ENCODE measurements around the gene NCK1. TPM values are rescaled to one million over a fixed set of nuclear protein-coding genes. Genes with fewer than 3 reads are reported as not detected.

Gene NCK1
- total and polyA plus RNA-seq, 7 donors: 16.2 to 33.4 (median 25.4) TPM

GRCh38 chr3:136913168-136913567, 51.2 kb downstream of the NCK1 start:
- no peak overlapping the region for H3K27ac ChIP-seq
- DNase-seq (no peak), ATAC-seq (no peak)
- peaks cover 43% of the 10 kb centered on the region for H3K4me1 ChIP-seq
- intact Hi-C loops (cut with DNase I): no loop called here
- H3K4me3 ChIP-seq: no peak overlapping the region
- no peaks in the 10 kb centered on the region for H3K27me3 ChIP-seq (ENCODE audit: insufficient read depth in 3 of 3, low read length in 2 of 3)
- H3K9me3 ChIP-seq: peaks cover 8% of the 10 kb centered on the region
- H3K36me3 ChIP-seq (ENCODE audit: insufficient read depth in 1 of 2, low read depth in 1 of 2): peaks cover 0 to 3% of the 10 kb centered on the region in 2 donors
- 96 to 100% (median 100%) methylated on average over 1 of the region's 1 CpG for WGBS, 3 donors
- TF ChIP-seq, protein P1, sequence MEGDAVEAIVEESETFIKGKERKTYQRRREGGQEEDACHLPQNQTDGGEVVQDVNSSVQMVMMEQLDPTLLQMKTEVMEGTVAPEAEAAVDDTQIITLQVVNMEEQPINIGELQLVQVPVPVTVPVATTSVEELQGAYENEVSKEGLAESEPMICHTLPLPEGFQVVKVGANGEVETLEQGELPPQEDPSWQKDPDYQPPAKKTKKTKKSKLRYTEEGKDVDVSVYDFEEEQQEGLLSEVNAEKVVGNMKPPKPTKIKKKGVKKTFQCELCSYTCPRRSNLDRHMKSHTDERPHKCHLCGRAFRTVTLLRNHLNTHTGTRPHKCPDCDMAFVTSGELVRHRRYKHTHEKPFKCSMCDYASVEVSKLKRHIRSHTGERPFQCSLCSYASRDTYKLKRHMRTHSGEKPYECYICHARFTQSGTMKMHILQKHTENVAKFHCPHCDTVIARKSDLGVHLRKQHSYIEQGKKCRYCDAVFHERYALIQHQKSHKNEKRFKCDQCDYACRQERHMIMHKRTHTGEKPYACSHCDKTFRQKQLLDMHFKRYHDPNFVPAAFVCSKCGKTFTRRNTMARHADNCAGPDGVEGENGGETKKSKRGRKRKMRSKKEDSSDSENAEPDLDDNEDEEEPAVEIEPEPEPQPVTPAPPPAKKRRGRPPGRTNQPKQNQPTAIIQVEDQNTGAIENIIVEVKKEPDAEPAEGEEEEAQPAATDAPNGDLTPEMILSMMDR (IDR thresholded peaks at IDR 0.05): no peak

DNA sequence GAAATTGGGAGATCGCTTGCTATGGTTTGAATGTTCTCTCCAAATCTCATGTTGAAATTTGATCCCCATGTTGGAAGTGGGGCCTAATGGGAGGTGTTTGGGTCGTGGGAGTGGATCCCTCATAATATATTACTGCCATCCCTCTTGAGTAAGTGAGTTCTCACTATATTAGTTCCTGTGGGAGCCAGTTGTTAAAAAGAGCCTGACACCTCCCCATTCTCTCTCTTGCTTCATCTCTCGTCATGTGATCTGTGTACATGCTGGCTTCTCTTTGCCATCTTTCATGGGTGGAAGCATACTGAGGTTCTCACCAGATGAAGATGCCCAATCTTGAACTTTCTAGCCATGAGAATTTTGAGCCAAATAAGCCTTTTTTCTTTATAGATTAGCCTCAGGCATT, 52.7 kb downstream of the NCK1 start:
- H3K9me3 ChIP-seq: peaks cover 8% of the 10 kb centered on the region
- H3K27me3 ChIP-seq (ENCODE audit: insufficient read depth in 3 of 3, low read length in 2 of 3): no peaks in the 10 kb centered on the region
- H3K4me1 ChIP-seq: peaks cover 43% of the 10 kb centered on the region
- no peak overlapping the region for H3K27ac ChIP-seq
- no peak overlapping the region for H3K4me3 ChIP-seq
- no peak for DNase-seq
- 72 to 86% (median 75%) methylated on average over 3 of the region's 3 CpGs for WGBS, 3 donors
- peaks cover 0 to 3% of the 10 kb centered on the region in 2 donors for H3K36me3 ChIP-seq (ENCODE audit: insufficient read depth in 1 of 2, low read depth in 1 of 2)
- TF ChIP-seq, protein P1 (IDR thresholded peaks at IDR 0.05): no peak
- peak in 1 of 4 donors; percentile 35 for ATAC-seq
- intact Hi-C loops (cut with DNase I): no loop called here

GRCh38 chr3:136916223-136916622, 54.2 kb downstream of the NCK1 start:
- DNase-seq: no peak
- TF ChIP-seq, protein P1 (IDR thresholded peaks at IDR 0.05): no peak

GRCh38 chr3:136919799-136920580, 58.0 kb downstream of the NCK1 start:
- H3K4me1 ChIP-seq: peaks cover 27% of the 10 kb centered on the region
- ATAC-seq (no peak), DNase-seq (no peak)
- no peak overlapping the region for H3K4me3 ChIP-seq
- H3K36me3 ChIP-seq (ENCODE audit: insufficient read depth in 1 of 2, low read depth in 1 of 2): peaks cover 0 to 3% of the 10 kb centered on the region in 2 donors
- no peaks in the 10 kb centered on the region for H3K27me3 ChIP-seq (ENCODE audit: insufficient read depth in 3 of 3, low read length in 2 of 3)
- peak overlapping the region; percentile 20 for H3K27ac ChIP-seq
- intact Hi-C loops (cut with DNase I): no loop called here
- TF ChIP-seq, protein P1 (IDR thresholded peaks at IDR 0.05): no peak
- H3K9me3 ChIP-seq: no peaks in the 10 kb centered on the region
- WGBS, 3 donors: 60 to 79% (median 76%) methylated on average over 1 of the region's 1 CpG

More at GRCh38 chr3:136916223-136916622, 54.2 kb downstream of the NCK1 start:
- H3K4me1 ChIP-seq: peaks cover 32% of the 10 kb centered on the region
- H3K9me3 ChIP-seq: peaks cover 8% of the 10 kb centered on the region
- intact Hi-C loops (cut with DNase I): no loop called here
- peaks cover 0 to 3% of the 10 kb centered on the region in 2 donors for H3K36me3 ChIP-seq (ENCODE audit: insufficient read depth in 1 of 2, low read depth in 1 of 2)
- H3K27ac ChIP-seq: no peak overlapping the region
- ATAC-seq: no peak
- H3K27me3 ChIP-seq (ENCODE audit: insufficient read depth in 3 of 3, low read length in 2 of 3): no peaks in the 10 kb centered on the region
- WGBS, 3 donors: 95% methylated on average over 1 of the region's 1 CpG
- H3K4me3 ChIP-seq: no peak overlapping the region
